Activated CD8-positive, alpha-beta T cell treated with anti-CD3 and anti-CD28 coated beads, Interleukin-2, amount 10 ng/mL, durations not matched to agents 7 days and 5 days (primary cell): ENCODE data around the gene LILRB2. TPM values are rescaled to one million over a fixed set of nuclear protein-coding genes. Genes with fewer than 3 reads are reported as not detected.
"Not testable (repeated sequence)": the region's sequence is repeated elsewhere in the genome, so short reads cannot be mapped to it uniquely, and the experiment has no call there.

Experiments used
- ATAC-seq: fragments of 150-1000 bp; cut with Tn5 transposase; one replicate; pipeline ENCODE4 v1.10.0; 2021; ENCODE audit warnings: moderate library complexity
- CTCF ChIA-PET: fragments of 350-600 bp; sonication (Branson Sonifier 250); formaldehyde crosslinking; loops from one replicate; lab custom pipeline; 2021; ENCODE audit warnings: antibody characterized with exemption; lab: Charles Lee
- POLR2A ChIA-PET: fragments of 350-600 bp; sonication (Branson Sonifier 250); formaldehyde crosslinking; loops from one replicate; lab custom pipeline; 2021; ENCODE audit warnings: antibody characterized with exemption; lab: Charles Lee
- DNase-seq: peaks from one replicate; pipeline ENCODE4 v3.0.0-alpha.2; 2020
- H3K27ac Mint-ChIP-seq: one replicate; pipeline ENCODE4 v1.8.0; 2021; ENCODE audit warnings: mild to moderate bottlenecking, mixed read lengths
- H3K27me3 Mint-ChIP-seq: one replicate; pipeline ENCODE4 v1.8.0; 2021; ENCODE audit warnings: low read depth, mixed read lengths
- H3K36me3 Mint-ChIP-seq: one replicate; pipeline ENCODE4 v1.8.0; 2021; ENCODE audit warnings: low read depth, mixed read lengths
- H3K4me1 Mint-ChIP-seq: one replicate; pipeline ENCODE4 v1.8.0; 2021; ENCODE audit warnings: low read depth, mixed read lengths
- H3K4me3 Mint-ChIP-seq: one replicate; pipeline ENCODE4 v1.8.0; 2021; ENCODE audit warnings: mild to moderate bottlenecking, mixed read lengths
- H3K9me3 Mint-ChIP-seq: one replicate; pipeline ENCODE4 v1.8.0; 2022; ENCODE audit warnings: mixed read lengths; ENCODE audit not compliant: insufficient read depth
- total RNA-seq, 2 experiments: library from RNA; stranded (reverse); gene quantifications; one replicate each; pipeline ENCODE4 v1.2.3, GENCODE V29; 2021

LILRB2 gene
- total RNA-seq, 2 experiments from 2014 or later, result not detected

GRCh38 chr19:54299515-54299914 is 18.6 kb upstream of the LILRB2 start:
- POLR2A ChIA-PET, result no interaction called here
- Mint-ChIP-seq H3K4me1 (peaks cover 20% of the 10 kb centered on the region), H3K9me3 (no peaks in the 10 kb centered on the region), H3K27me3 (peaks cover 9% of the 10 kb centered on the region), H3K27ac (no peak overlapping the region), H3K36me3 (no peaks in the 10 kb centered on the region), H3K4me3 (no peak overlapping the region)
- ATAC-seq, result no peak
- CTCF ChIA-PET, result interaction anchor here (0.5 to 0.6 kb wide), 2 partner anchors 33 to 35 kb away, joined by 3 read pairs; no protein-coding TSS in a partner anchor
- DNase-seq, result no peak

- Mint-ChIP-seq H3K4me1 (peaks cover 16% of the 10 kb centered on the region), H3K27me3 (peaks cover 13% of the 10 kb centered on the region), H3K4me3 (no peak overlapping the region), H3K27ac (no peak overlapping the region), H3K9me3 (no peaks in the 10 kb centered on the region), H3K36me3 (no peaks in the 10 kb centered on the region)
- no peak for ATAC-seq
- ChIA-PET POLR2A (no interaction called here), CTCF (interaction anchor here (0.5 to 0.6 kb wide), 2 partner anchors 33 to 34 kb away, joined by 3 read pairs; no protein-coding TSS in a partner anchor)
- no peak for DNase-seq
Measured at GRCh38 chr19:54299126-54299498, 18.2 kb upstream of the LILRB2 start.

GRCh38 chr19:54298357-54299125 is 17.6 kb upstream of the LILRB2 start:
- ATAC-seq, result no peak
- POLR2A ChIA-PET, result no interaction called here
- CTCF ChIA-PET, result no interaction called here

GRCh38 chr19:54297759-54298305 is 16.9 kb upstream of the LILRB2 start:
- no peak overlapping the region for H3K27ac Mint-ChIP-seq
- peaks cover 19% of the 10 kb centered on the region for H3K27me3 Mint-ChIP-seq
- ChIA-PET CTCF (interaction anchor here (1.4 to 1.5 kb wide), 2 partner anchors 94 to 355 kb away, joined by 3 read pairs; no protein-coding TSS in a partner anchor), POLR2A (interaction anchor here (0.5 kb wide), 1 partner anchor 39 kb away, joined by 5 read pairs; no protein-coding TSS in a partner anchor)
- H3K4me3 Mint-ChIP-seq, result no peak overlapping the region
- DNase-seq (no peak), ATAC-seq (peak; percentile 23)
- H3K4me1 Mint-ChIP-seq, result peaks cover 7% of the 10 kb centered on the region
- H3K36me3 Mint-ChIP-seq, result no peaks in the 10 kb centered on the region
- no peaks in the 10 kb centered on the region for H3K9me3 Mint-ChIP-seq

More at GRCh38 chr19:54298357-54299125, 17.6 kb upstream of the LILRB2 start:
- no peak overlapping the region for H3K27ac Mint-ChIP-seq
- no peaks in the 10 kb centered on the region for H3K36me3 Mint-ChIP-seq
- H3K4me1 Mint-ChIP-seq, result peaks cover 11% of the 10 kb centered on the region
- H3K4me3 Mint-ChIP-seq, result no peak overlapping the region
- peaks cover 15% of the 10 kb centered on the region for H3K27me3 Mint-ChIP-seq
- no peak for DNase-seq
- H3K9me3 Mint-ChIP-seq, result no peaks in the 10 kb centered on the region

GRCh38 chr19:54294539-54294938 is 13.6 kb upstream of the LILRB2 start:
- Mint-ChIP-seq H3K4me3 (no peak overlapping the region), H3K9me3 (no peaks in the 10 kb centered on the region), H3K27me3 (peaks cover 16% of the 10 kb centered on the region), H3K4me1 (no peaks in the 10 kb centered on the region), H3K36me3 (no peaks in the 10 kb centered on the region), H3K27ac (no peak overlapping the region)
- ChIA-PET POLR2A (no interaction called here), CTCF (no interaction called here)
- no peak for DNase-seq
- ATAC-seq, result no peak

GRCh38 chr19:54289160-54289559 is 8.2 kb upstream of the LILRB2 start:
- CTCF ChIA-PET, DNase-seq, H3K9me3 Mint-ChIP-seq, H3K27ac Mint-ChIP-seq, POLR2A ChIA-PET, H3K4me3 Mint-ChIP-seq, H3K36me3 Mint-ChIP-seq, ATAC-seq: not testable (repeated sequence)
- H3K4me1 Mint-ChIP-seq, result peaks cover 12% of the 10 kb centered on the region
- peaks cover 22% of the 10 kb centered on the region for H3K27me3 Mint-ChIP-seq

GRCh38 chr19:54287456-54287855 is 6.5 kb upstream of the LILRB2 start:
- ChIA-PET CTCF (interaction anchor here (1.4 kb wide), 1 partner anchor 22 kb away, joined by 3 read pairs; no protein-coding TSS in a partner anchor), POLR2A (no interaction called here)
- no peak for ATAC-seq
- H3K4me3 Mint-ChIP-seq, result no peak overlapping the region
- no peaks in the 10 kb centered on the region for H3K36me3 Mint-ChIP-seq
- peaks cover 16% of the 10 kb centered on the region for H3K27me3 Mint-ChIP-seq
- no peaks in the 10 kb centered on the region for H3K9me3 Mint-ChIP-seq
- DNase-seq, result no peak
- H3K4me1 Mint-ChIP-seq, result peaks cover 21% of the 10 kb centered on the region
- H3K27ac Mint-ChIP-seq, result no peak overlapping the region

GRCh38 chr19:54286283-54286682 is 5.4 kb upstream of the LILRB2 start:
- H3K27ac Mint-ChIP-seq, H3K9me3 Mint-ChIP-seq, ATAC-seq, H3K36me3 Mint-ChIP-seq, DNase-seq, CTCF ChIA-PET, H3K4me3 Mint-ChIP-seq, POLR2A ChIA-PET: not testable (repeated sequence)
- Mint-ChIP-seq H3K27me3 (peaks cover 23% of the 10 kb centered on the region), H3K4me1 (peaks cover 23% of the 10 kb centered on the region)

- Mint-ChIP-seq H3K27me3 (peaks cover 27% of the 10 kb centered on the region), H3K4me1 (peaks cover 23% of the 10 kb centered on the region)
- peak; percentile 44 for ATAC-seq
- CTCF ChIA-PET, H3K9me3 Mint-ChIP-seq, H3K27ac Mint-ChIP-seq, H3K36me3 Mint-ChIP-seq, POLR2A ChIA-PET, DNase-seq, H3K4me3 Mint-ChIP-seq: not testable (repeated sequence)
Measured at GRCh38 chr19:54285427-54286056, 4.6 kb upstream of the LILRB2 start.

GRCh38 chr19:54282686-54283470 is 2.0 kb upstream of the LILRB2 start:
- peaks cover 23% of the 10 kb centered on the region for H3K4me1 Mint-ChIP-seq
- peaks cover 29% of the 10 kb centered on the region for H3K27me3 Mint-ChIP-seq
- no peak overlapping the region for H3K4me3 Mint-ChIP-seq
- CTCF ChIA-PET, result interaction anchor here (0.8 kb wide), 1 partner anchor 17 kb away, joined by 3 read pairs; no protein-coding TSS in a partner anchor
- POLR2A ChIA-PET, result no interaction called here
- no peak for DNase-seq
- H3K36me3 Mint-ChIP-seq, result no peaks in the 10 kb centered on the region
- no peak overlapping the region for H3K27ac Mint-ChIP-seq
- no peak for ATAC-seq
- H3K9me3 Mint-ChIP-seq, result no peaks in the 10 kb centered on the region

- not testable (repeated sequence) for H3K9me3 Mint-ChIP-seq, DNase-seq
Measured at GRCh38 chr19:54281729-54282075, 792 bp upstream of the LILRB2 start.

More at GRCh38 chr19:54281729-54282075, 792 bp upstream of the LILRB2 start:
- H3K36me3 Mint-ChIP-seq, ATAC-seq, H3K27ac Mint-ChIP-seq, POLR2A ChIA-PET, CTCF ChIA-PET, H3K4me3 Mint-ChIP-seq: not testable (repeated sequence)
- peaks cover 23% of the 10 kb centered on the region for H3K27me3 Mint-ChIP-seq
- H3K4me1 Mint-ChIP-seq, result peaks cover 23% of the 10 kb centered on the region
